ENCODE data around the gene RPA3.

DNA sequence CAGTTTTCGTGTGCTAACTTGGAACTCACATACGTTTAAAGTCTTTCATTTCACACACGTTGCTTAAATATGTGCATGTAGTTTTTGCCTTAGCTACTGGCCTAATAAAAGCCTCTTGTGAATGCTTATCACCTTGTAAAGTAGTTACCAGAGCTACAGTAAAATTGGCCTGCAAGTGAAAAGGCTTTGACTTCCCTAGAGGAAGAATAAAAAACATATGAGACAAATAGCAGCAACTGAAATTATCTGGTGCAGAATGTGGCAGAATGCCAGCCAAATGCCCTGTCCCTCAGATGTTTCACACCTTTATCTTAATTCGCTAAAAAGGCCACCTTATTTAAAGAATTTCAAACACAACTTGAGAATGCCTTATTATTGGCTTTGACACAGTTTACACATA lies 28.1 kb upstream of the RPA3 start:
- TF ChIP-seq CTCF (IDR thresholded peaks at IDR 0.05) (no peak), POLR2A (IDR thresholded peaks at IDR 0.05) (no peak)
